HG03039 (cell line): ENCODE data around the gene C9orf72.

Experiments
- ATAC-seq: cut with Tn5 transposase; IDR thresholded peaks from one replicate; pipeline ENCODE4 v1.9.1; 2021; ENCODE audit warnings: mild to moderate bottlenecking, moderate library complexity; ENCODE audit not compliant: unreplicated experiment

The C9orf72 gene

DNA sequence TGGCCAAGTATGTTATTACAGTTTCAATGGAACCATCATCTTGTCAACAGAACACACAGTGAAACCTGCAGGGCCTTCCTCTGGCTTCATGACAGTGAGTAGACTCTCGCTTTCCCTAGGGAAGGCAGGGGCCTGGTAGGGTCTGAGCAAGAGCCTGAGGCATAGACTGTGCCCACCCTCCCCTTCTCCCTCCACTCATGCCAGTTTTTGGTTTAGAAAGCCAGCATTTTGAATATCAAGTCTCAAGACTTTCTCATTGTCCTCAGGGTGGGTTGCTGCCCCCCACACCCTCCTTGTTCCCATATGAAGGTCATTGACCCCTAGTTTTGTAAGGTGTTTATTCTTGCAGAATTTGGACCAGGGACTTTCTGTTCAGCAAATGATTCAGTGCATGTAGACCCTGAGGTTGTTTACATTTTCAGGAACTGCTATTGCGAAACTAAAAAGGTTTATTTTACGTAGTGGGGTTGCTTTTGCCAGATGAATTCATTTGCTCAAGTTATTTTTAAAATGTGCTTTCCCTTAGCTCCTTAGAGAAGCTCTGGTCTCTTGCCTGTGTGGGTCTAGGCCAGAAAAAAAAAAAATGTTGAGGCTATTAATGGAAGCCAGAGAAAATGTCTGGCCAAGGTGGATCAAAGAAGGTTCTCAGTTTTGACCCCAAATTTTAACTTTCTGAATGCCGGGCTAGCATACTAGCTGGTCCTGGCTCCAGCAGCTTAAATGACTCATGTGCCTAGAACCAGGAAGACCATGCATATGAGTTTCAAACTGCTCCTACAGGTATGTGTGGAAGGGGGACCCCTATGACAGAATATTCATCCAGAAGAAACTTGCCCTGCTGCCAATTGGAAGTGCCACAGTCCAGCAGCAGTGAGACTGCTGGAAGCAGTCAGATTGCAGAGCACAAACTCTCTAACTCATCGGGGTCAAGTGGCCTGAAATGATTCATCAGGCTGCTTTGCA lies 33.5 kb downstream of the C9orf72 start:
- ATAC-seq = peak; percentile 47

DNA sequence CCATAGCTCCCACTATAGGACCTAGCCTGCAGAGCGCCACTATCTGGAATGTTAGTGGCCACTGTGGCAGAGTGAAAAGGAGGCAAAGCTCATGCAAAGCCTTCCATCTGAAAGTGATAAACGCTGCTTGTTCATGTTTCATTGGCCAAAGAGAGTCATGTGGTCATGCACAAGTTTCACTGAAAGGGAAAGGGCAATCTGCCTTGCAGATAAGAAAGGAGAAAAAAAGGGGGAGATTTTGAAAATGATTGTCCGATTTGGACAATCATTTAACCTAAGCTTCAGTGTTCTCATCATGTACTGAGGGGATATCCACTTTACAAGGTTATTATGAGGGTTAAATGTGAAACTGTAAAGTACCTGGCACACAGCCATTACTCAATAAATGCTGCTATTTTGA lies 34.6 kb downstream of the C9orf72 start:
- ATAC-seq = no peak

DNA sequence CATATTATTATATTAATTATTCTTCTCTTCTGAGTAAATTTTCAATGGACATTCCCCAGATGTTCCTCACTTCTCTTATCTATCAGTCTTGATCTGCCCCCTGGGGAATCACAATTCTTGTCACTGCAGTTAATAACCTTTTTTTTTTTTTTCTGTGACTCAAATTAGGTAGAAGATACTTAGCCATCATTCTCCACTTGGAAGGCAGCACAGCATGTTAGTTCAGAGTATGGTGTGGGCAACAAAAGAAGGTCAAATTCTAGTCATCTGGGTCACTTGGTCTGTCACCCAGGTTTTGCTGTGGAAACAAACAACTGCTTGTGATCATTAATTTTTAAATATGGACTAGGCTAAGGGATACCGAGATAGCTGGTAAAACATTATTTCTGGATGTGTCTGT lies 35.5 kb downstream of the C9orf72 start:
- ATAC-seq = no peak

DNA sequence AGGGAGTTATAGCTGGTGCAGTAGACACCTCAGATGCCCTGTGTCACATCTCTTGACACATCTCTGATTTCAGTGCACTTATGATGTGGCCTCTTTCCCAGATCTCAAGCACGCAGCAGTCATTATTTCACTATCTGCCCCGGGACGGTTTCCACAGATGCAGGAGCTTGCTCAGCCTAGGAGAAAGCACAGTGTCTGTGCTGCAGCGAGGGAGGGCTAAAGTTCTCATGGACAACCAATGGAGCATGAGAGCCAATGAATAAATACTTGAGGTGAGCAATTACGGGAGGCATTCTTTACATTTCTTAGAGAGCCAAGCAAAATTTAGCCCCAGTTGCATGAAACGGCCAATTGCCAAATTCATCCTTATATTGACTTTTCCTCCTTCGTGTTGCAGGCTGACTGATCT lies 36.2 kb downstream of the C9orf72 start:
- no peak for ATAC-seq

DNA sequence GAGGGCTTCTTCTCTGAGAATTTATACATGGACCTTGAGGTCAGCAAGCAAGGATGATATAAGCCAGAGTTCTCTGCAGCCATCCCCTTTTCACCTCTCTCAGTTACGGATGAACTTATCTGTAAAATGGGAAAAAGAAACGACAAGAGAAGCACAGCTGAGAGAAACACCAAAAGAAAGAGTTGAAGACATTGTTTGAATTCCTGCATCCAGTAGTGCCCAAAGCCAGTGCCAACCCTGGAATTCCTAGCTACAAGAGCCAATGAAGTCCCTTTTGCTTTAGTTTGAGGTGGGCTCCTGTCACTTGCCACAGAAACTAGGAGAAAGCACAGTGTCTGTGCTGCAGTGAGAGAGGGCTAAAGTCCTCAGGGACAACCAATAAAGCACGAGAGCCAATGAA lies 37.1 kb downstream of the C9orf72 start:
- no peak for ATAC-seq

DNA sequence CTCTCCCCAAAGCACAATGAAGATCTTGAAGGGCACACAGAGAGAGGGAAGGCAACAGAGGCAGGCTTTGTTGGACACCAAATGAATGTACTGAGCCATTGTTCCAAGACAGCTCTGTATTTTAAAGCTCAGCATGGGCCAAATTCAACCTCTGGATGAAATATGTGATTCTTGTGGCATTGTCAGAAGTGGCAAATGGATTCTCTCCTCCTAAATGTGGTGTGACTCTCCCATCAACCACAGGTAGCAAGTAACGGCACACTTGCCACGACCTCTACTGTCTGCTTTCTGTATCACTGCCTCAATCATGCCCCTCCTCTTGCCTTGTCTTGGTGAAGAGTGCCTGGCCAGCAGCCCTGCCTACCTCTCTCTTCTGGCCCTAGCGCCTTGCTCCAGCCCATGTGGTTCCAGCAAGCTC lies 37.6 kb downstream of the C9orf72 start:
- ATAC-seq = no peak

DNA sequence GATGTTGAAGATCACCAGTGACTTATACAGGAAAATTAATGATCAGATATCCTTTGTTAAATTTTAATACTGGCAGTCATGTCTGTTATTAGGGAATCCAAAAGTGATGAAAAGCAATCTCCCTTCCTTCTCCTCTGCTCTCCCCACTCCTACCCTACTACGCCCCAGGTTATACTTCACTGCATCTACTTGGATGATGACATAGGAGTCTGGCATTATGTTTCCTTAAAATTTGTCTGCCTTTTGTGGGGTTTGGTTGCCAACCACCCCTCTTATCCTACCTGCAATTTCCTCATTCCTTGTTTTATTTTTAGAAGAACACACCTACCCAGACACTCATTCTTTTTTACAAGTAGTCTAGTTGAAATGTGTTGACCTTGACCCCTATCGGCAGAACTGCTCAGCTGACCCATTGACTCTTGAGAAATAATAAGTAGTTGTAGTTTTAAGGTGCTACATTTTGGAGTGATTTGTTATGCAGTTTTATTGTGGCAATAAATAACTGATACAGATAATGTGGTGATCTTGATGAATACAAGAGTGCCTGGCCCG lies 38.5 kb downstream of the C9orf72 start:
- no peak for ATAC-seq

DNA sequence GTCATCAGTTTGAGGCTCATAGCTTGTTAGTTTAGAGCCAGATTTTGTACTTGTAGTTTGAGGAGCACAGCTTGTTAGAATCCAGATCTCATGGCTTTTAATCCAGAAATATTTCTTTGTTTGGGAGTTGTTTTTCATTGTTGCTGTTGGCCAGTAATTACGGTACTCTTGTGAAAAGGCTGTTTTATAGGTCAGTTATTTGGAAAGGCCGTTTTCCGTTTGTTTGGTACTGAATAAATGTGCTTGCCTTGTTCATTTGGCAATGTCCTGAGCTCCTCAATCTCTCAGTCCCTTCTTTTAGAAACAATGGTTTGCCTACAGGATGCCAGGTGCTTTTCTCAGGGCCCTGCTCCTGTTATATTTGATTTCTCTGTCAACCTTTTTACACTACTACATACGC lies 39.1 kb downstream of the C9orf72 start:
- no peak for ATAC-seq

DNA sequence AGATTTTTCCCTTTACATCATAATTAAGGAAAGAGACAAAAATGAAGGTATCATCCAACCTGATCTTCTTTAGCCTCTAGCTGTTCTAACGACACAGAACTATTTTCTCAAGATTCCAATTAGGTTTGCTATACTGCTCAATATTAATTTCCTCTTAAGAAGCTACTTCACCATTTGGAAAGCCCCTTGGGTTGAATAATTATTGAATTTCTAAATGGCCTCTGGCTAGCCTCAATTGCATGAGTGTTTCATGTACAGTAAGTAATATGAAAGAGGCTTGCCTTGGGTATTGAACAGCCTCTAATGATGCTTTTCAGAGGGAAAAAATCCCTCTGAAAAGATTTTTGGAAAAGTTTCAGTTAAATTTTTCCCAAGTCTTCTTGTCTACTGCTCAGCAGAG lies 40.0 kb downstream of the C9orf72 start:
- ATAC-seq = no peak

DNA sequence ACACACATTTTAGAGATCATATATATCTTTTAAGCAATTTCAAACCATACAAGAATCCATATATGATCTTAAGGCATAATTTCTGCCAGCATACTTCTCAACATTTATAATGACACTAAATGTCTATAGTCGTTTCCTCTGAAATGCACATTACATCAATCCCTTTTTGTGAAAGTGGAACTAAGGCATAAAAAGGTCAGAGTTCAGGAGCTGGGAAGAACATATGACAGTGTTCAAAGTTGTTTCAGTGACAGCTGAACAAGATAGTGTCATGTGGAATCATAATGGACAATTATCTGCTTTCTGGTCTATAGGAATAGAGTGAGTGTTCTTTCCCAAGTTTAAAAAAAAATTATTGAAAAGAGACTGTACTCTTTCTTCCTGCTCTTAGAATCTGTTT lies 41.2 kb downstream of the C9orf72 start:
- no peak for ATAC-seq

DNA sequence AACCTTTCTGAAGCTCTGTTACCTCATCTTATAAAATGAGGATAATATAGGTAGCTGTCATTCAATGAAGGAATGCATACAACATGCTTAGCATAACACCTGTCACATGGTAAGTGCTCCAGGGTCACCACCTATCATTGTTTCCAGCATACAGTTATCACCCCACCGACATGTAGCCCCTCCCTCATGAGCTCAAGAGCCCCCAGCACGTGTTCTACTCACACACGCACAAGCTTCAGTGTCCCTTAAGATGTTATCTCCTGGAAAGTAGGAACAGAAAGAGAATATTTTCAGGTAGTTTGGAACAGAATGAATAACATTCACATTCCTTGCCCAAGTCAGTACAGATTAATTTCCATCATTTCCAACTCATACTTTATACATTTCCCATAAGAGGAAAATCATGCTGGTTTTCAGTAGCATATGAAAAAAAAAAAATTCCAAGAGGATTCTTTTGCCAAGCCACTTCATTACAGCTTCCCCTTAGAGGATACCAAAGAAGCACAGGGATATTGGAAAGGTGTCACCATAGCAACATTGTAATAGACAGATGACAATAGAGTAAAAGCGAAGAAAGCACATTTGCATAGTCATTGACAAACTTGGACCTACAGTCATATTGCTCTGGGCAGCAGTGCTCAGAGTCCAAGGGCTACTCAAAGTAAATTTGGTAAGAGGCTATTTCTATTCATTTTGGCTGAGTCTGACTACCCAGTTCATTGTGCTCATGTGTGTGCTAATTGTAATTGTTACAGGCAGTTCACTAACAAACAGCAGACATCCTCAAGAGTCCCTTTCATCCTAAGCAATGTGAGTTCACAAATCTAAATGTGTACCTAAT lies 42.1 kb downstream of the C9orf72 start:
- no peak for ATAC-seq

DNA sequence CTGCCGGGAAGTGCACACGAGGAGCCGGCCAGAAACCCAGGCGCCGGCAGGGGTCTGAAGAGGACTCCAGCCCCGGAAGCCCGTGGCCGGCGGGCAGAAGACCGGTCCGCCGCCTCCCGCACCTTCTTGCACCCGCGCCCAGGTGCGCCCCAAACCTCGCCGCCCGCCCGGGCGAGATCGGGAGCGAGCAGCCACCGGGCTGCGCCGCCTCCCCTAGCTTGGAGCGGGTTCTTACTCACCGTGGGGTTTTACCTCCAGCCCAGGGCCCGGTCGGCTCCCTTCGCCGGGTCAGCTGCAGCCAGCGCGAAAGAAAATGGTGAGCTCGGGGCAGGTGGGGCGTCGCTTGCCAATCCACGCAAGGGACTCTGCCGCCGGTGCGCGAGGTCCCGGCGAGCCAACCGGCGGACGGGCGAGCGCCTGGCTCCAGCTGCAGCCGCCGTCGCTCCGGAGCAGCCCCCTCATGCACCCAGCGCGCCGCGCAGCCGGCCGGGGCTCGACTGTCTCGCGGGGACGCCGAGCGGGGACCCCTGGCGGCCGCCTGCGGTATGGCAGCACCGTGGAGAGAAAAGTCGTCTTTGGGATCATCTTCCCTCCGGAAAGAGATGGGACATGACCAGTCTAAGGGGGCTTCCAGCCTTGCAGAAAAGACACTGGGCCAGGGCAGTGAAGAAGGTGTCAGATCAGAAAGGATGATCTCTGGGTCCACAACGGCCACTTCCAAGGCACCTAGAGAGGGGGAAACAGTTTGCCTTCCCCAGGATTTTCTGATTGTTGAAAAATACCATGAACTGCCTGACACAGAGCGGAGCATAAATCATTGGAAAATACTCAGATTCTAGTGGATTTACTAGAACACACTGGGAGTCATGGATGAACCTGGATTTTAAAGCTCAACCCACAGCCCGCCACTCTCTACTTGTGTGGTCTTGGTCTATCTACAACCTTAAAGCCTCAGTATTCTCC lies 43.7 kb downstream of the C9orf72 start, which contains the start of gene MOB3B:
Gene MOB3B, minus strand, starts transcription at position 499 of the 963 bp plus-strand sequence. CDS start 74,264 bp downstream, outside the sequence.
- peak; percentile 80 for ATAC-seq

DNA sequence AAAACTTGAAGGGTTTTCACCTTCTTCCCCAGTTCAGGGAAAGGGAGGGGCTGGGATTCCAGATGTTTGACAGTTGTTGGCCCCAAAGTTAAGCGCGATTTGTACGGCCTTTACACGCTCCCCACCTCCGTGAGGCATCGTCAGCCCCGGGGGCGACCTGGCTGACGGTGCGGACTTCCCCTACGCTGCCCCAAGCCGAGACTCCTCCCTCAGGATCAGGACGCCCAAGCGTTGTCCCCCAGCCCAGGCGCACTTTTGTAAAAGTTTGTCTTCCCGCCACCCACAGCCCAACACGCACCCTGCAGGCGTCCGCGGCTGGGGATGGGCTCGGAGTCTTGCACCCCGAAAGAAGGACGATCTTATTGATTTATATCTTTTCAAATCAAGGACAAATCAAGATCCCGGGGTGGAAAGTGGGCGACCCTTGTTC lies 44.4 kb downstream of the C9orf72 start:
- ATAC-seq = peak; percentile 41

DNA sequence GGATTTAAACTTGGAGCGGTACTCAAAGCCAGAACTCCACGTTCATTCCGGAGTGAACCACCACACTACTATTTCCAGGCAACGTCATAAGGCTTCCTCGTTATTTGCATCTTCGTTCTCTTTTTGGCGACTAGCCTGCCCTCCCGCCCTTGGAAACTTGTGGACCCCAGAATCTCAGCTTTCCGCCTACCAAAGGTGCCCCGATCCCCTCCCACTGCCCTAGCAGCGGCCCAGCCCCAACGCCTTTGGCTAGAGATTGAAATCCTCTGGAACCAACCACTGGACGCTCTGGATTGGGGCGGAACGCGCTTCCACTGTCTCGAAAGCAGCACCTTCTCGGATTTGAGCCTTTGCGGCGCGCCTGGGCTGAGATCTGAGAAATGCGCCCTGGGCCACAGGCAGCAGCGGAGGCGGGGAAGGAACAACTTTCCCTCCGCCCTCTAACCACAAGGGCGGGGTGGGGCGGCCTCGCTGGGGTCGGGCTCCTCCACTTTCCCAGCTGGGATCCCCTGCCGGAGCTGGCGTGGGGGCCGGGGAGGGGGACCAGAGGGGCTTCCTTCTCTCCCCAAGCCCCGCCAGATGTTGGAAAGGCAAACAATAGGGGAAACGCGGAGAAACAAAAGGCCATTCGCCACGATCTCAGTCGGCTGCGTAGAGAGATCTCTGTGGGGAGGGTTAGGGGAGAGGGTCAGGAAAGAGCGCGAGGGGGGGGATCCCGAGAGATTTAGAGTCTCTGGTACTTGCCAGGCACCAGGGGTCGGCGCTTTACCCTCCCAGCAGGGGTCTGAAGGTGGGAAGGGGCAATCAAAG lies 45.0 kb downstream of the C9orf72 start:
- peak; percentile 61 for ATAC-seq

DNA sequence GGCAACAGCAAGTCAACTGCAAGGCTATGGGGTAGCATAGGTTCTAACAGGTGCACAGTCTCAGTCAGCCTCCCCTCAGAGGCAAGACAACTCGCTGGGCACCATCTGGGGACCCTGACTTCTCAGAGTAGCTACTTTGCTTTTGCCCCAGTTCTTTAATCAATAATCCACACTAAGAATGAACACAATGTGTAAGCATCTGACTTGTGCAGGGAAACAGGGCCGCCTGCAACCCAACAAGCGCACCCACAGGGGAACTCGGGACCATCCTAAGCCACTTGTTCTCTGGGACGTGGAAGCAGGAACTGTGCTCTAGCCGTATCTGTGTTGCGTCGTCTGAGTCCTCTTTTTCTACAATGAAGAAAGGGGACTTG lies 45.6 kb downstream of the C9orf72 start:
- no peak for ATAC-seq

DNA sequence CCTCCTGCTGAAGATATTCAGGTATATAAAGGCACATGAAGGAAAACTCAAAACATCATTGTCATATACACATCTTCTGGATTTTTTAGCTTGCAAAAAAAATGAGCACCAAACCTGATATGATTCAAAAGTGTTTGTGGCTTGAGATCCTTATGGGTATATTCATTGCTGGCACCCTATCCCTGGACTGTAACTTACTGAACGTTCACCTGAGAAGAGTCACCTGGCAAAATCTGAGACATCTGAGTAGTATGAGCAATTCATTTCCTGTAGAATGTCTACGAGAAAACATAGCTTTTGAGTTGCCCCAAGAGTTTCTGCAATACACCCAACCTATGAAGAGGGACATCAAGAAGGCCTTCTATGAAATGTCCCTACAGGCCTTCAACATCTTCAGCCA lies 49.0 kb downstream of the C9orf72 start, which contains the start of gene IFNK:
Gene IFNK, plus strand, starts transcription at position 55 of the 400 bp plus-strand sequence. Its CDS starts 47 bp downstream, at position 102.
- ATAC-seq = no peak

DNA sequence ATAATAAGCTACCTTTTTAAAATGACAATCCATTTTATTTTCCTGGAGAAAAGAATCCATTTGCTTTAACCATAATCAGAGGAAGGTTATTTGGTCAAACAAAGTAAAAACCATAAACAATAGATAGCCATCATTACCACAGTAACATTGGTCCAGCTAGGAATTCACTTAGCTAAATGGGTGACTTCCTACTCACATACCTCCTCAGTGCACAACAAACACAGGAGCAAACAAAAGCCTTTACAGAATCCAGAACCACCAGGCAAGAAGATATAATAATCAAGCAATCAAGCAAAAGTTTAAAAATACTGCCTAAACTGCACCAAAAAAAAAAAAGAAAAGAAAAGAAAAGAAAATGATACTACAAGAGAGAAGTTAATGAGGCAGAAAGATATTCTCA lies 50.1 kb downstream of the C9orf72 start:
- no peak for ATAC-seq

DNA sequence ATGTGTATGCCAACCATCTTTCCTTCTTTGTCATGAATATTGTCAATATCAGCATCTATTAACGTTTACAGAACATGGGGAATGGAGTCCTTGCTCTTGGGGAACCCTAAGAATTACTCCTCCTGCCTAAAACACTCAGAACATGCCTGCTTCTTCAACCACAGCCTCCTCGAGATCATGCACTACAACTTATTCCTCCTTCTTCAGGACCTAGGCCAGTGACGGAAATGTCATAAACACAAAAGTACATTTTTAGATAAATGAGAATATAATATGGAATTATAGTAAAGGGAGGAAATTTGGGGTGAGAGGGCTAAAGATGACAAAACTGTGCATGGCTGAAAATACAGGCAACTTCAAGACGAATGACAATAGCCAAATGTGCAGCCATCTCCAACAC lies 52.3 kb downstream of the C9orf72 start:
- ATAC-seq = no peak
